GM21737 (cell line): ENCODE data around the gene FLT3.
"Not testable (repeated sequence)": the region's sequence is repeated elsewhere in the genome, so short reads cannot be mapped to it uniquely, and the experiment has no call there.

ENCODE experiments used
- ATAC-seq: cut with Tn5 transposase; IDR thresholded peaks from one replicate; pipeline ENCODE4 v1.9.1; 2021; ENCODE audit warnings: mild to moderate bottlenecking, moderate library complexity; ENCODE audit not compliant: unreplicated experiment

Gene FLT3

DNA sequence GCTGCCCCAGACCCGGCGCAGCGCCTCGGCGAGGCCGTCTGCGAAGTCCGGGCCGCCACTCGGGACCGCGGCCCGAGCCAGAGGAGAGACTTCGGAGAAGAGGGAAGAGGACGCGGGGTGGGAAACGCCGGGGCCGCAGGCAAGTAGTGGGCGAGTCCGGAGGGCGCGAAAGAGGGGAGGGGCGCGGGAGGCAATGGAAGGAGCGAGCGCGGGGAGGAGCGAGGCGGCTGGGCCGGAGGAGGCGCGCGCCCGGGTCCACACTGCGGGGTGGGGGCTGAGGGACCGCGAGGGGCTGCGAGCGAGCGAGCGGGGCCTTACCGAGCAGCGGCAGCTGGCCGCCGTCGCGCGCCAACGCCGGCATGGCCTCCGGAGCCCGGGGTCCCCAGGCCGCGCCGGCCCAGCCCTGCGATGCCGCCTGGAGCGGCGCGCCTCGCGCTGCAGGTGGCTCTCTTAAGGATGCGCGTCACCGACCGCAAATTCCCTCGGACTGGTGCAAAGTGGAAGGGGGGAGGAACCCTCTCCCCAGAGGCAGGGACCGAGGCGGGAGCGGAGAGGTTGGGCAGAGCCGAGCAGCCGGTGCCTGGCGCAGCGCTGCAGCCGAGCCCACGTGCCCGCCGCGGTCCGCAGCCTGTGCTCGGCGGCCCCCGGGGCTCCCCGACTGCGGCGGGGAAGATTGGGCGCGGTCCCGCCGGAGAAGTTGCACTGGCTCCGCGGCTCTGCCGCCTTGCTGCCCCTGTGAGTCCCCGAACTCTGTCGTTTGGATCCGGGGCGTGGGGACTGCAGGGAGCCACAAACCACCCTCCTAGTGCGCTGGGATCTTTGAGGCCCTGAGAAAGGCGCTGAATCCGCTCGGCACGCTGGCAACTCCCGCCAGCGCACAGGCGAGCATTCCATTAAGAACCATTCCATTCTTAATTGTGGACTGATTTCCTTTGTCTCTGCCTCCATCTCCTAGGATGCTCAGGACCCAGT lies at the start of gene FLT3:
FLT3 (minus strand) TSS at position 427 of the 972 bp plus-strand sequence; CDS start at position 361, 66 bp downstream.
- ATAC-seq: no peak

DNA sequence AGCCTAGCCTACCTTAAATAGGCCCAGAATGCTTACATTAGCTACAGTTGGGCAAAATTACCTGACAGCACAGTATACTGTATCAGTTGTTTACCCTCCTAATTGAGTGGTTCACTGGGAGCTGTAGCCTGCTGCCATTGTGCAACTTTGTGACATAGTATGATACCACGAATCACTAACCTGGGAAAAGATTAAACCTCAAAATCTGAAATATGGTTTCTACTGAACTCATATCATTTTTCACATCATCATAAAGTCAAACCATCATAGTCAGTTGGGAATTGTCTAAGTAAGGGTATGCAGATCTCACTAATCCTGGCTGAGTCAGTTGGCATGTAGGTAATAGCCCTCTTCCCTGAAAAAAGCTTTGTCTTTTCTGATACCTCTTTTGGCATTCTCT lies 47.1 kb upstream of the FLT3 start:
- ATAC-seq: no peak

DNA sequence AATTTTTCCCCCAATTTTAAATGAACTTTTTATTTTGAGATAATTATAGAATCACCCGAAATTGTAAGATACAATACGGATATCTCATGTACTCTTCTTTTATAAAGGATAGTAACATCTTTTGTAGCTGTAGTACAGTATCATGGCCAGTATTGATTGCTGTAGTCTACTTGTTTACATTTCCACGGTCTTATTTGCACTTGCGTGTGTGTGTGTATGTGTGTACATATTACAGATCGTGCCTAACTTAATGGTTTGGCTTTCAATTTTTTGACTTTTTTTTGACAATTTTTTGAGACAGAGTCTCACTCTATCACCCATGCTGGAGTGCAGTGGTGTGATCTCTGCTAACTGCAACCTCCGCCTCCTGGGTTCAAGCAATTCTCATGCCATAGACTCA lies 44.7 kb upstream of the FLT3 start:
- ATAC-seq: no peak

DNA sequence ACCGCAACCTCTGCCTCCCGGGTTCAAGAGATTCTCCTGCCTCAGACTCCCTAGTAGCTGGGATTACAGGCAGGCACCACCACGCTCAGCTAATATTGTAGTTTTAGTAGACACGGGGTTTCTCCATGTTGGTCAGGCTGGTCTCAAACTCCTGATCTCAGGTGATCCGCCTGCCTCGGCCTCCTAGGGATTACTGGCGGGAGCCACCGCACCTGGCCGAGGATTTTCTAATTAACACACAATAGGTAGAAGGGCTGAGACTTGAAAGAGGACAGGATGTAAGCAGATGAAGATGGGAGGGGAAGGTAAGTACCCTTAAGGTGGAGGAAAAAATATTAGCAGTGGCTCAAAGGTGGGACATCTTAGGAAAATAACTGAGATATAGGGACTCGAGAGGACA lies 41.2 kb upstream of the FLT3 start:
- not testable (repeated sequence) for ATAC-seq

DNA sequence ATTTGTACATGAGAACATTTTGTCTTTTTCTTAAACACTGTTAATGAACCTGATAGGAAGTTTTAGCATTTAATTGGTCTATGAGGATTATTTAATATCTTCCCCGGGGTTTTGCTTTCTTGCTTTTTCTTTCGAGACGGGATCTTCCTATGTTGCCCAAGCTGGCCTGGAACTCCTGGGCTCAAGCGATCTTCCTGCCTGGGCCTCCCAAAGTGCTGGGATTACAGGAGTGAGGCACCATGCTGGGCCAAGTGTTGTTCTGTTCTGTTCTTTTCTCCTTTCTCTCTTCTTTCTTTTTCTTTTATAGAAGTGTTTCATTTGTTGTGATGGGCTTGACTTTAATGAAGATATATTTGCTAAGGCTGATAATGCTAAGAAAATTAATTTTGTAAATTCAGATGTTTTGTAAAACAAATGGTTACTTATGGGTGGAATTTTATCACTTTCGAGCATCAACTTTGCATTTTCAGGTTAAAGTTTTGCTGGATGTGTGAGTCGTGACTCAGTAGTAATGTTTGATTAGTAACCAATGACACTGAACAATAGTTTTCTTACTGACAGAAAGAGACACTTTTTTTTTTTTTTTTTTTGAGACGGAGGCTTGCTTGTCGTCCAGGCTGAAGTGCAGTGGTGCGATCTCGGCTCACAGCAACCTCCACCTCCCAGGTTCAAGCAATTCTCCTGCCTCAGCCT lies 40.2 kb upstream of the FLT3 start:
- ATAC-seq: no peak

DNA sequence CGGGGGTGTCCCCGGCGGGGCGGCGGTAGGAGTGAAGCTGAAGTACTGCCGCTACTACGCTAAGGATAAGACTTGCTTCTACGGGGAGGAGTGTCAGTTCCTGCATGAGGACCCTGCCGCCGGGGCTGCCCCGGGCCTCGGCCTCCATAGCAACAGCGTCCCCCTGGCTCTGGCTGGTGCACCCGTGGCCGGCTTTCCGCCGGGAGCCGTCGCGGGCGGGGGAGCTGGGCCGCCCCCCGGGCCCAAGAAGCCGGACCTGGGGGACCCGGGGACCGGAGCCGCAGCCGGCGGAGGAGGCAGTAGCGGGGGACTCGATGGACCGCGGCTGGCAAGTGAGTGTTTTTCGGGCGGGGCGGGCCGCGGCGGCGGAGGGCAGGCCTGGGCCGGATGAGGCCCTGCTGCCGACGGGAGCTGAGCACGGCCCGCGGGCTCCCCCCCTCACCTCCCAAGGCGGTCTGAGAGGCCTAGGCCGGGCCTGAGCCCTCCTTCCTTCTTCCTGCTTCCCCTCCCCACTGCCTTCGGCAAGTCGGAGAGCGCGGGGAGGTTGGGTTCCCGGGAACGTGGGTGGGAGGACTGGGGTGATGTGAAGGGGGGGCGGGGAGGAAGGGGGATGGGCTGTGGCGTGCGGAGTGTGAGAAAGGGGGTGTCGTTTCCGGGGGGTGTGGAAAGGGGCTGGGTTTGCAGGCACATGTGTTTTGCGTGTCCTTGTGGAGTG lies 38.5 kb upstream of the FLT3 start:
- ATAC-seq: peak; percentile 50

DNA sequence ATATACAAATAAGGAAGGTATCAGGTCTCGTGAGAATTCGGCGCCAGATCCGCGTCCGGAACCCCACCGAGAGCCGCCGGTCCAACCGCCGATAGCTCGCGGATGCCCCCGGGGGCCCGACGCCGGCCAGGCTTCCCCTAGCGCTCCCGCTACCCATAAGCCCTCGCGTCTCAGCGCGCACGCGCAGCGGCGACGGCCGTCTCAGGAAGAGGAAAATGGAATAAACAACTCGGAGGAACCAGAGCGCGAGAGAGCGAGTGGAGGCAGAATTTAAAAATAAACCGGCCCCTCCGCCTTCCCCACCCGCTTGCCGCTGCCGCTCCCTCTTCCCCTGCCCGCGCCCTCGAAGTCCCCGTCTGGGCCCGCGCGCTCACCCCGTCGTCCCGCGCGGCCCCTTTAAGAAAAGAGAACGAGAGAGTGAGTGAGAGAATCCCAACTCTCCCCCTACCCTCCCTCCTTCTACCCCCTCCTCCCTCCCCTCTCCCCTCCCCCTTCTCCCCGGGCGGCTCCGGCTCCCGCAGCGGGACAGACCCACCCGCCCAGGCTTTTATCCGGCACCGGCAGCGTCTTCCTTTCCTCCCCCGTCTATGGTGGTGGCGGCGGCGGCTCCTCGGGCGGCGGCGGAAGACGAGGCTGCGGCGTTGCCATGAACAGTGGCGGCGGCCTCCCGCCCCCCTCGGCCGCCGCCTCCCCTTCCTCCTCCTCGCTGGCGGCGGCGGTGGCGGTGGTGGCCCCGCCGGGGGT lies 37.8 kb upstream of the FLT3 start, which contains the start of gene PAN3:
PAN3 (plus strand) TSS at position 534 of the 744 bp plus-strand sequence; CDS start at position 647, 113 bp downstream.
- peak; percentile 49 for ATAC-seq

DNA sequence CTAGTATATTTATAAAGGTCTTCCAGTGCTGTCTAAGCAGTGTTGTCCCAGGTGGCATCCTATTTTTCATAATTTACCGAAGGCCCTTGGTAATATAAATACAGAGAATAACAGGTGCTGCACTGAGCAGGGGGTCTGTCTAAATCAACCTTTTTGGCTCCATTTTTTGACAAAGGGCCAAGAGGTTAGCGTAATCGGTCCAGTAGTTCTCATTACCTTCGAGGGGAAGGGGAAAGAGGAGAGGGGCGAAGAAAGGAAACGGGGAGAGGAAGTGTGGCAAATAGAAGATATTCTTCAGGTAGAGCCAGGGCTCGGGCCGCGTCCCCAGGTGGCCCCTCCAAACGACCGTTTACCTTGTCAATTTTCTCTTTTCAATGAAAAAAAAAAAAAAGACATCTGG lies 37.2 kb upstream of the FLT3 start:
- ATAC-seq: peak; percentile 3

DNA sequence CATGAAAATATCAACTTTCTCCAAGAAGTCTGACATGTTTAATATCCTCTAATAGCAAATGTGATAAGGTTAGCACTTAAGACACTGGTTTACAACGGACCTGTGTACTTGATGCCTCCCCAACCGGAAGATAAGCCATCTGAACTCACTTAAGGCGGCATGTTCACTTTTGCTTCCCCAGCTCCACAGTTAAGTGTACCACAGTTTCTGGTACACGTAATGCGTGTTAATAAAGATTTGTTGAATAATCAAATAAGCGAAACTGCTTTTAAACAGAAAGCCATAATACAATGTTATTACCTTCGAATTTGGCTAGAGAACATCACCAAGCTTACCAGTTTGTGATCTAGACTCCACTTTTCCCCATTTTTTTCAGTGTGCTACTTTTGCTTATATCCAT lies 36.5 kb upstream of the FLT3 start:
- ATAC-seq: no peak

DNA sequence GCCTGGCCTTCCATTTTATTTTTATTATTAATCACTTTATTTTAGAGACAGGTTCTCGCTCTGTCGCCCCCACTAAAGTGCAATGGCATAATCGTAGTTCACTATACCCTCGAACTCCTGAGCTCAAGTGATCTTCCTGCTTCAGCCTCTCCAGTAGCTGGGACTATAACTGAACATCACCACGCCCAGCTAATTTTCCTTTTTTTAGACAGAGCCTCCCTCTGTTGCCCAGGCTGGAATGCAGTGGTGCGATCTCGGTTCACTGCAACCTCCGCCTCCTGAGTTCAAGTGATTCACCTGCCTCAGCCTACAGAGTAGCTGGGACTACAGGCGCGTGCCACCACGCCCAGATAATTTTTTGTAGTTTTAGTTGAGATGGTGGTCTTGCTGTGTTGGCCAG lies 31.3 kb upstream of the FLT3 start:
- no peak for ATAC-seq

DNA sequence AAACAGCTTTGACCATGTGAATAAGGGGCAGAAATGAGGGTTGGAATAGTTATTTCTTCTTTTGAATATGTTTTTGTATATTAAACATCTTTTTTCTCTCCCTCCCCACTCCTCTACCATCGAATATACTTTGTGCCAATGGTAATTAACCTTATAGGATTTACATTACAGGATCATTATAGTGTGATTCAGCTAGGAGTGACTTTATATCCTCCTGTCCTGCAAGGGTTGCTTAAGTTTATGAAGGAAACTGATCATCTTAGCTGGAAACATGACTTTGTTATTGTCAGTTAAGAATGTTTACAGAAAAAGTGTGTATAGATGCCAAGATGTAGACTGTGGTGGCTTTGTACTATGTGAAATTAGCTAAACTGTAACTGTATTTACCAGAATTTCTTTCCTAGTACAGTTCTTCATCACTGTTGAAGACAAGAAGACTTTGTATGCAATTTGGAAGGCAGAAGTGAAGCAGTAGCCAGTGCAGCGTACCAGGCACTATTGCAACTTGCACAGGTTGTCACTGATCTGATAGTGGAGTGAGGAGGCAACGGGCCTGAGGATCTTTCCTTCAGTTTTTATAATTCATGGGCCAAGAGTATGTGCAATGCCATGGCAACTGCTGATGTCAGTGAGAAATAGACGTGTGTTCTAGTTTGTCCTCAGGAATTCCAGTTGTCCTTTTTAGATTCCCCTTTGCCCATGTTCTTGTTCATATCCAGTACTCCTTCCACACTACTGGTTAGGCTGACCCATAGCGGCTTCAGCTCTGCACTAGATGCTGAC lies 29.7 kb upstream of the FLT3 start:
- no peak for ATAC-seq

DNA sequence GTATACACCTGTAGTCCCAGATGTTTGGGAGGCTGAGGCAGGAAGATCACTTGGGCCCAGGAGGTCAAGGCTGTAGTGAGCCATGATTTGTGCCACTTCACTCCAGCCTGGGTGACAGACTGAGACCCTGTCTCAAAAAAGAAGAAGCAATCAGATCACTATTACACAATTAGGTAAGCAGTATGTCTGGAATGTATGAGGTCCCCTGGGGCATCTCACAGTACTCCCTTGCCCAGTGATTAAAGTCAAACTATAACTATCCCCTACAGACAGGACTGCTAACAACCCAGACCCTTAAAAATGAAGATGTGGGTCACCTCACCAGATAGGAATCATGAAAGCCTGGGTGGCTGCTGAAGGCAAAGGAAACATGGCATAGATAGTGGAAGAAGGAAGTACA lies 28.6 kb upstream of the FLT3 start:
- ATAC-seq: no peak

DNA sequence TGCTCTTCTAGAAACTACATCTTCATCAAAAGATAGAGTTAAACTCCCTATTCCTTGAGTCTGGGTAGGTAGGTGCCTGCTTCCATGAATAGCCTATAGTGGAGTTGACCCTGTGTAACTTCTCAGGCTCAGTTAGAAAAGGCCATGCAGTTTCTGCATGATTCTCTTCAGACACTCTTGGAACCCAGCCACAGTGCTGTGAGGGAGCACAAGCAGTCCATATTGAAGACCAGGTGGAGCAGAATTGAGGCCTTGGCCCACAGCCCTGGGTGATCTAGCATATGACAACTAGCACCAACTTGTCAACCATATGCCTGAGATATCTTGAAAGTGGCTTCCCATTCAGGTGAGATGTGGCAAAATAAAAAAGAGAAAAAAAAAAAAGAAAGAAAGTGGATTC lies 27.7 kb upstream of the FLT3 start:
- no peak for ATAC-seq

DNA sequence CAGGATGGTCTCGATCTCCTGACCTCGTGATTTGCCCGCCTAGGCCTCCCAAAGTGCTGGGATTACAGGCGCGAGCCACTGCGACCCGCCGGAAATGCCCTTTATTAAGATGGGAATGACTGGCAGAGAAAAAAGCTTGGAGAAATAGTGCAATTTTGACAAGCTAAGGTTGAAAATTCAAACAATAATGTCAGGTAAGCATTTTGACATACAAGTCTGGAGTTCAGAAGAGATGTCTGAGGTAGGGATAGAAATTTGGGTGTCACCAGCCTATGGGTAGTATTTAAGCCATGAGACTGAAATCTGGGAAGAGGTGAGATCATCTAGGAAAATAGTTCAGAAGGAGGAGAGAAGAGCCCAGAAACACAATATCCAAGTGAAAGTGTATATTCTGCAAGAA lies 20.8 kb upstream of the FLT3 start:
- ATAC-seq: no peak

DNA sequence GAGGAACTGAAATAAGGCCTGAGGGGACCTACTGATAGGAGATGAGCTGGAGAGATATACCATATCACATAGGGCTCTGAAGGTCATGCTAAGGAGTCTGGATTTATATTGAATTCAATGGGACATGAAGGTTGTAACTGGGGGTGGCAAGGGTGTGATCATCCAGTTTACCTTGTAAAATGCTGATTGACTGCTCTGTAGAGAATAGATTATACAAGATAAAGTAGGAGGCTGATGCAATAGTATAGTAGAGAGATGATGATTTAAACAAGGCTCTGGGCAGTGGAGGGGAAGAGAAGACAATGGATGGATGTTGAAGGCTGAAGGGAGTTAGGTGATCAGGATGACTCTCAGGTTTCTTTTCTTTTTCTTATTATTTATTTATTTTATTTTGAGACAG lies 19.9 kb upstream of the FLT3 start:
- no peak for ATAC-seq

DNA sequence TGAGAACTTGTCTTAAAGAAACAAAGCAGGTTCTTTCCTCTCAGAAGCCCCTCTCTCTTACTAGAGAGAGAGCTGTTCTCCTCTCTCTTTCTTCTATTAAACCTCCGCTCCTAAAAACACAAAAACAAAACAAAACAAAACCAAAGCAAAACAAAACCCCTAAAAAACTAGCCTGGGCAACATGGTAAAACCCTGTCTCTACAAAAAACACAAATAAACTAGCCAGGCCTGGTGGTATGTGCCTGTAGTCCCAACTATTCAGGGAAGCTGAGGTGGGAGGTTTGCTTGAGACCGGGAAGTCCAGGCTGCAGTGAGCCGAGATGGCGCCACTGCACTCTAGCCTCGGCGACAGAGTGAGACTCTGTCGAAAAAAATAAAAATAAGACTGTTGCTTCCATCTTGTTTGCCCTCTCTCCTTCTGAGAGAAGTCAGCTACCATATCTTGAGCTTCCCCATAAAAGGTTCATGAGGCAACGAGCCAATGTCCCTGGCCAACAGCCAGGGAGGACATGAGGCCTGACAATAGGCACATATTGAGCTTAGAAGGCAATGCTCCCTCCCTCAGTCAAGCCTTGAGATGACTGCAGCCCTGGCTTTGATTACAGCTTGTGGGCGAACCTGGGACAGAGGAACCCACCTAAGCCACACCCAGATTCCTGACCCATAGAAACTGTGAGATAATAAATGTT lies 17.5 kb upstream of the FLT3 start:
- ATAC-seq: no peak

DNA sequence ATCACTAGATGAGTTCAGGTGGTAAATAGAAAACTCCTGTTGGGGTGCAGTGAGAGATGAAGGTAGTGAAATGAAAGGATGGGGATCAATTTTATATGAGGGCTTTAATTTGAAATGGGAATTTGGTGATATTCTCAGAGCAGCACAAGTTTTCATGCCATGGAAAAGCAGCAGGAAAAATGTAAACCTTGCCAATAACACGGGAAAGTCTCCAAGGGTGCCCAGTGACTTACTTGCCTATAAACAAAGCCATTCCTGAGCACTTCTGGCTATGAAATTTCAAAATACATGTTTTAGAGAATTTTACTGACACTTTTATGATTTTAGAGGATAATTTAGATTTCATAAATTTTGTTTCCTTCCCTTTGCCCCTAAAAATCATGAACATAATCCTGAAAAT lies 16.4 kb upstream of the FLT3 start:
- ATAC-seq: no peak

DNA sequence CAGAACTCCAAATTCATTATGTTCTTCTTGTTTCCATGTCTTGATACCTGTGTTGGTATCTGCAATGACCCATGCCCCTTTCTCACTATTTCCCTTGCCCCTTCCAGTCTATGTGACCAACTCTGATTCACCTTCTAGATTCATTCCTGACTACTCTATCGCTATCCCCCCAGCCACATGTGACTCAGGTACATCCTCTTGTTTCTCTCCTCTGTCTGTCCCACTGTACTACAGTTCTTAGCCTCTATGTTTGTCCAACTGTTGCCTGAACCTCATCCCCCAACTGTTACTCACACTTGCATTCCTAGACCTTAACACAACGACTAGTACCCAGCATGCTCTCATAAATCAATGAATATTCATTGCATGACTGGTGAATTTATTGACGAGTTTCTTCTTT lies 10.0 kb upstream of the FLT3 start:
- no peak for ATAC-seq

DNA sequence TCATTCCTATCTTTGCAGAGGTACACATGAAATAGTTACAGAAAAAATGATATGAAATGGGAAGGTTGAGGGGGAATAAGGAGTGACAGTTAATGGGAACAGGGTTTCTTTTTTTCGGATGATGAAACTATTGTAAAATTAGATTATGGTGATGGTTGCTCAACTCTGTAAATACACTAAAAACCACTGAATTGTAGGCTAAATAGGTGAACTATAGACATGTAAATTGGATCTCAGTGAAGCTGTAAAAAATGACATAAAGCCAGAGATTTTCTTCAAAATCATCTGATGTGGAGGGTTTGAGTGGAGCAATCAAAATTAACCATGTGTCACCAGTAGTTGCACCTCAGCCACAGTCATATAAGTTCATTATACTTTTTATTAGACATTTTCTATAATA lies 6.6 kb upstream of the FLT3 start:
- ATAC-seq: no peak
